Neural progenitor cell (in vitro differentiated cells): ENCODE measurements around the gene OR10V1. TPM values are rescaled to one million over a fixed set of nuclear protein-coding genes. Genes with fewer than 3 reads are reported as not detected.

ENCODE experiments used
- DNase-seq: peaks from one replicate; pipeline ENCODE4 v3.0.0-alpha.2; 2016; ENCODE audit warnings: low spot score
- H2AFZ ChIP-seq: fragments of 200-600 bp; sonication (generic); replicated peaks from 2 replicates; pipeline ENCODE4 v1.6.1; 2016; ENCODE audit warnings: antibody characterized with exemption
- H3F3A ChIP-seq: fragments of 200-600 bp; sonication (generic); 2 replicates; pipeline ENCODE4 v1.6.1; 2016; ENCODE audit warnings: antibody characterized with exemption, low read depth
- H3K27ac ChIP-seq: fragments of 200-600 bp; sonication (generic); 2 replicates; pipeline ENCODE4 v1.5.1; 2016; ENCODE audit warnings: mild to moderate bottlenecking
- H3K27me3 ChIP-seq: fragments of 200-600 bp; sonication (generic); 2 replicates; pipeline ENCODE4 v1.6.1; 2016; ENCODE audit warnings: mild to moderate bottlenecking, moderate library complexity
- H3K36me3 ChIP-seq: fragments of 200-600 bp; sonication (generic); 2 replicates; pipeline ENCODE4 v1.5.1; 2016
- H3K4me1 ChIP-seq: fragments of 200-600 bp; sonication (generic); 2 replicates; pipeline ENCODE4 v1.6.1; 2016; ENCODE audit warnings: mixed run types
- H3K4me2 ChIP-seq: fragments of 200-600 bp; sonication (generic); 2 replicates; pipeline ENCODE4 v1.6.1; 2016
- H3K4me3 ChIP-seq: fragments of 200-600 bp; sonication (generic); 2 replicates; pipeline ENCODE4 v1.5.1; 2016
- H3K79me2 ChIP-seq: fragments of 200-600 bp; sonication (generic); 2 replicates; pipeline ENCODE4 v1.6.1; 2016; ENCODE audit warnings: low read depth
- H3K9ac ChIP-seq: fragments of 200-600 bp; sonication (generic); 2 replicates; pipeline ENCODE4 v1.6.1; 2016
- H3K9me3 ChIP-seq: fragments of 200-600 bp; sonication (generic); 2 replicates; pipeline ENCODE4 v1.5.1; 2016; ENCODE audit warnings: low read depth
- H4K20me1 ChIP-seq: fragments of 200-600 bp; sonication (generic); 2 replicates; pipeline ENCODE4 v1.6.1; 2016; ENCODE audit warnings: low read depth
- H3K27ac Mint-ChIP-seq: 3 replicates; pipeline ENCODE4 v1.8.0; 2021; ENCODE audit warnings: mixed read lengths
- H3K27me3 Mint-ChIP-seq: 2 replicates; pipeline ENCODE4 v1.8.0; 2022; ENCODE audit warnings: low read depth, mild to moderate bottlenecking, inconsistent platforms, moderate library complexity, mixed read lengths; ENCODE audit not compliant: insufficient read depth
- H3K36me3 Mint-ChIP-seq: 3 replicates; pipeline ENCODE4 v1.8.0; 2021; ENCODE audit warnings: mixed read lengths
- H3K4me1 Mint-ChIP-seq: 3 replicates; pipeline ENCODE4 v1.8.0; 2021; ENCODE audit warnings: mixed read lengths
- H3K4me3 Mint-ChIP-seq: 3 replicates; pipeline ENCODE4 v1.8.0; 2021; ENCODE audit warnings: mild to moderate bottlenecking, moderate library complexity, mixed read lengths
- H3K9me3 Mint-ChIP-seq: 3 replicates; pipeline ENCODE4 v1.8.0; 2020; ENCODE audit warnings: mixed read lengths
- CTCF ChIP-seq: fragments of 200-600 bp; sonication (generic); IDR thresholded peaks from 2 replicates; pipeline ENCODE4 v1.5.1; 2017; ENCODE audit warnings: antibody characterized with exemption, mild to moderate bottlenecking
- EZH2 ChIP-seq: fragments of 200-600 bp; sonication (generic); IDR thresholded peaks from 2 replicates; pipeline ENCODE4 v1.6.1; 2017; ENCODE audit warnings: antibody characterized with exemption, mild to moderate bottlenecking, moderate library complexity
- EZH2phosphoT487 ChIP-seq: fragments of 200-600 bp; sonication (generic); IDR thresholded peaks from 2 replicates; pipeline ENCODE4 v1.6.1; 2017; ENCODE audit warnings: antibody characterized with exemption
- total RNA-seq: library from RNA; depleted of rRNA; stranded (reverse); fragments of >200 nt; gene quantifications from 2 replicates; pipeline ENCODE4 v1.2.3, GENCODE V29; 2015; ENCODE audit warnings: low replicate concordance

Gene OR10V1
- total RNA-seq, 1 donor from 2014 or later: not detected

- H3K4me1 Mint-ChIP-seq: peaks cover 25% of the 10 kb centered on the region
- H3K27me3 ChIP-seq: no peaks in the 10 kb centered on the region
- peak overlapping the region; percentile 89 for H3K4me3 Mint-ChIP-seq
- no peak overlapping the region for H3K27ac ChIP-seq
- H3K9me3 ChIP-seq: no peaks in the 10 kb centered on the region
- no peak for TF ChIP-seq EZH2
- no peak for TF ChIP-seq CTCF
- TF ChIP-seq EZH2phosphoT487: no peak
- no peak overlapping the region for H2AFZ ChIP-seq
- peaks cover 22% of the 10 kb centered on the region for H3F3A ChIP-seq
- DNase-seq: no peak
- H3K4me3 ChIP-seq: peak overlapping the region; percentile 84
- peaks cover 59% of the 10 kb centered on the region for H3K79me2 ChIP-seq
- H3K4me1 ChIP-seq: no peaks in the 10 kb centered on the region
- H3K9me3 Mint-ChIP-seq: no peaks in the 10 kb centered on the region
- peak overlapping the region; percentile 88 for H3K4me2 ChIP-seq
- no peak overlapping the region for H3K27ac Mint-ChIP-seq
- H3K36me3 ChIP-seq: no peaks in the 10 kb centered on the region
- H3K36me3 Mint-ChIP-seq: no peaks in the 10 kb centered on the region
- peaks cover 21% of the 10 kb centered on the region for H4K20me1 ChIP-seq
- H3K9ac ChIP-seq: no peak overlapping the region
- H3K27me3 Mint-ChIP-seq: peaks cover 17% of the 10 kb centered on the region
Measured at GRCh38 chr11:59756558-59756840, 42.9 kb upstream of the OR10V1 start.

DNA sequence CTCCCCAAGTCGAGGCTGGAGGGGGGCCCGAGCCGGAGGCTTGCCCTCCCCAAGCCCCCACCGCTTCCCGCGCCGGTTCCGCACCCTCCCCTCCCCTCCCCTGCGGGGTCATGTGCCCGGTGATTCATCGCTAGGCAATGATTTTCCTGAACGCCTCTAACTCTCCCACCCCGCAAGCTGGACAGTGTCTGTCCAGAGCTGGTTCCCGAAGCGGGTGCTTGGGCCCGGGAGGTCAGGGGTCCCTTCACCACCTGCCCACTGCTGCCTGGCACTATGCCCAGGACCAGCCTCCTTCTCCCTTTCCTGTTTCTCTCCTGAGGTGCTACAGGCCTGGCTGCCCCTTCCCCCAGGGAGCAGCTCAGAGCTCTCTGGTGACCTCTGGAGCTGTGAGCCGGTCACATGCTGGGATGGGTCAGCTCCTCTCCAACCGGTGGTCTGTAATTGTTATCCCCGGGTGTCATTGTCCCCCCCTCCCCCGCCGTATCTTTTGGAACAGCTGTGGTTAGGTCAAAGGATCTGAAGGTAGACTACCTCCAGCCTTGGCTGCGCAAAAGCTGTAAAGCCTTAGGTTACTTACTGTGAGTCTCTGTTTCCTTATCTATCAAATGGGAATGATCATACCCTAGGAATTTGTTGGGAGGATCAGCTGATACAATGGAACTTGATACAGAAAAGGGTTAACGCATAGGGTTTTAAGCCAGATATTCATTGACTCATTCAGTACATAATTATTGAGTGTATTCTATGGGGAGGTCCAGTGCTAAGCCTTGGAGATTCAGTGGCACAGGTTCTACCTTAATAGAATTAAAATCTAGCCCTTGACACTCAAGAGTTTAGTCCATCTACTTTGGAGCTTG, 42.3 kb upstream of the OR10V1 start:
- H3K27me3 ChIP-seq: no peaks in the 10 kb centered on the region
- Mint-ChIP-seq H3K27ac (no peak overlapping the region), H3K36me3 (no peaks in the 10 kb centered on the region), H3K27me3 (peaks cover 17% of the 10 kb centered on the region), H3K4me3 (peak overlapping the region; percentile 89), H3K4me1 (peaks cover 20% of the 10 kb centered on the region), H3K9me3 (no peaks in the 10 kb centered on the region)
- H3K4me1 ChIP-seq: no peaks in the 10 kb centered on the region
- H3K9me3 ChIP-seq: no peaks in the 10 kb centered on the region
- peaks cover 22% of the 10 kb centered on the region for H3F3A ChIP-seq
- H3K27ac ChIP-seq: no peak overlapping the region
- peak overlapping the region; percentile 95 for H2AFZ ChIP-seq
- peaks cover 53% of the 10 kb centered on the region for H3K79me2 ChIP-seq
- peak overlapping the region; percentile 61 for H3K9ac ChIP-seq
- peak; percentile 79 for DNase-seq
- no peaks in the 10 kb centered on the region for H3K36me3 ChIP-seq
- peaks cover 21% of the 10 kb centered on the region for H4K20me1 ChIP-seq
- peak overlapping the region; percentile 88 for H3K4me2 ChIP-seq
- H3K4me3 ChIP-seq: peak overlapping the region; percentile 84
- TF ChIP-seq CTCF (no peak), EZH2phosphoT487 (no peak), EZH2 (no peak)

GRCh38 chr11:59754859-59755700, 41.4 kb upstream of the OR10V1 start, which contains the start of gene STX3:
Gene STX3 (plus strand): TSS chr11:59755376. CDS start chr11:59755606, 230 bp downstream.
- H3K36me3 ChIP-seq: no peaks in the 10 kb centered on the region
- Mint-ChIP-seq H3K9me3 (no peaks in the 10 kb centered on the region), H3K4me1 (peaks cover 20% of the 10 kb centered on the region), H3K27ac (no peak within 1 kb of the TSS), H3K4me3 (peak within 1 kb of the TSS; percentile 94), H3K36me3 (no peaks in the 10 kb centered on the region), H3K27me3 (peaks cover 17% of the 10 kb centered on the region)
- H3K4me3 ChIP-seq: peak within 1 kb of the TSS; percentile 84
- no peak within 1 kb of the TSS for H3K27ac ChIP-seq
- H3K27me3 ChIP-seq: no peaks in the 10 kb centered on the region
- TF ChIP-seq EZH2: peak; percentile 31
- no peak for TF ChIP-seq CTCF
- H3F3A ChIP-seq: peaks cover 22% of the 10 kb centered on the region
- no peaks in the 10 kb centered on the region for H3K4me1 ChIP-seq
- peak within 1 kb of the TSS; percentile 95 for H2AFZ ChIP-seq
- H3K9ac ChIP-seq: peak within 1 kb of the TSS; percentile 61
- DNase-seq: peak; percentile 88
- peaks cover 21% of the 10 kb centered on the region for H4K20me1 ChIP-seq
- H3K9me3 ChIP-seq: no peaks in the 10 kb centered on the region
- H3K79me2 ChIP-seq: peaks cover 44% of the 10 kb centered on the region
- H3K4me2 ChIP-seq: peak within 1 kb of the TSS; percentile 88
